T-cell (primary cell): ENCODE data around the gene SVEP1. TPM values are rescaled to one million over a fixed set of nuclear protein-coding genes. Genes with fewer than 3 reads are reported as not detected.

Experiments
- ATAC-seq, 4 experiments: fragments of 200-7000 bp in 3 of 4; fragments of 150-1000 bp in 1 of 4; cut with Tn5 transposase; replicated peaks in 1 of 4; 1 replicate in 3 of 4; 2 replicates in 1 of 4; pipeline ENCODE4 v1.10.0; 2021; ENCODE audit warnings: moderate library complexity in 3 of 4, mild to moderate bottlenecking in 2 of 4, moderate number of reproducible peaks in 1 of 4
- CTCF ChIA-PET, 2 donors: fragments of 300-600 bp; sonication (Branson Sonifier 250); formaldehyde crosslinking; loops; one replicate each; lab custom pipeline; 2022; ENCODE audit warnings: antibody characterized with exemption in 2 of 2; lab: Charles Lee
- POLR2A ChIA-PET, 2 donors: fragments of 300-600 bp; sonication (Branson Sonifier 250); formaldehyde crosslinking; loops; one replicate each; lab custom pipeline; 2022; ENCODE audit warnings: antibody characterized with exemption in 2 of 2; lab: Charles Lee
- DNase-seq, 35 experiments: peaks; one replicate each; pipeline versions ENCODE4 v3.0.0 to v3.0.0-alpha.2; 2013 to 2023
- H3K27ac ChIP-seq: one replicate; pipeline ENCODE4 v1.5.1; 2013; ENCODE audit warnings: low read length
- H3K27me3 ChIP-seq, 2 experiments: replicated peaks in 1 of 2; 1 replicate in 1 of 2; 2 replicates in 1 of 2; pipeline versions ENCODE4 v1.6.1 to v1.7.0; 2013; ENCODE audit warnings: low read length in 1 of 2, mixed read lengths in 1 of 2; ENCODE audit not compliant: control insufficient read depth in 2 of 2, insufficient read depth in 2 of 2; ENCODE audit errors: extremely low read depth in 1 of 2
- H3K36me3 ChIP-seq, 2 donors: 1 replicate in 1 of 2; 2 replicates in 1 of 2; pipeline versions ENCODE4 v1.6.1 to v1.7.0; 2013; ENCODE audit warnings: low read length in 1 of 2; ENCODE audit not compliant: control insufficient read depth in 2 of 2, insufficient read depth in 1 of 2; ENCODE audit errors: extremely low read depth in 1 of 2
- H3K4me1 ChIP-seq, 2 experiments: 1 replicate in 1 of 2; 2 replicates in 1 of 2; pipeline versions ENCODE4 v1.6.1 to v1.7.0; 2013; ENCODE audit warnings: low read length in 2 of 2, mixed read lengths in 1 of 2; ENCODE audit not compliant: insufficient read depth in 2 of 2, control insufficient read depth in 1 of 2; ENCODE audit errors: extremely low read depth in 1 of 2
- H3K4me3 ChIP-seq, 2 donors: 1 replicate in 1 of 2; 2 replicates in 1 of 2; pipeline versions ENCODE4 v1.5.1 to v1.7.0; 2013; ENCODE audit warnings: mild to moderate bottlenecking in 2 of 2, low read length in 1 of 2, moderate library complexity in 1 of 2; ENCODE audit not compliant: control insufficient read depth in 1 of 2; ENCODE audit errors: extremely low read depth in 1 of 2
- H3K9me3 ChIP-seq: 2 replicates; pipeline ENCODE4 v1.7.0; 2013
- H3K27ac Mint-ChIP-seq, 2 donors: one replicate each; pipeline ENCODE4 v1.8.0; 2020 to 2021; ENCODE audit warnings: mild to moderate bottlenecking in 2 of 2, mixed read lengths in 2 of 2
- H3K27me3 Mint-ChIP-seq, 2 donors: one replicate each; pipeline ENCODE4 v1.8.0; 2021 to 2022; ENCODE audit warnings: mixed read lengths in 2 of 2
- H3K36me3 Mint-ChIP-seq: one replicate; pipeline ENCODE4 v1.8.0; 2021; ENCODE audit warnings: mixed read lengths
- H3K4me1 Mint-ChIP-seq, 3 donors: one replicate each; pipeline ENCODE4 v1.8.0; 2020 to 2022; ENCODE audit warnings: mixed read lengths in 3 of 3, mild to moderate bottlenecking in 1 of 3
- H3K4me3 Mint-ChIP-seq, 3 donors: one replicate each; pipeline ENCODE4 v1.8.0; 2020 to 2022; ENCODE audit warnings: mild to moderate bottlenecking in 3 of 3, mixed read lengths in 3 of 3, moderate library complexity in 3 of 3
- H3K9me3 Mint-ChIP-seq, 3 donors: one replicate each; pipeline ENCODE4 v1.8.0; 2020 to 2022; ENCODE audit warnings: mixed read lengths in 3 of 3
- WGBS: methylation state at CpG from one replicate; pipeline ENCODE4 v1.1.5; 2013; ENCODE audit warnings: missing lambda C conversion rate; ENCODE audit not compliant: insufficient coverage; 5-methylcytosine and 5-hydroxymethylcytosine counted together
- total RNA-seq, 35 experiments: library from RNA in 6 of 35; stranded (reverse) in 6 of 35; fragments of 120-200 nt in 1 of 35; gene quantifications; one replicate each; pipeline versions ENCODE4 v1.2.1 to v1.2.4 and lab custom pipeline; 2013 to 2026

The SVEP1 gene
- total RNA-seq, 5 donors from 2014 or later (not counting 1 experiment from before 2014, with no cell fraction given): 0.03 to 0.12 (median 0.10) TPM; not detected in 2

- H3K27me3 Mint-ChIP-seq: peaks cover 0 to 5% of the 10 kb centered on the region in 2 donors
- DNase-seq (no peak), ATAC-seq (no peak)
- no peaks in the 10 kb centered on the region for H3K4me1 ChIP-seq
- no peak overlapping the region for H3K27ac ChIP-seq
- H3K4me3 Mint-ChIP-seq: no peak overlapping the region
- H3K36me3 ChIP-seq: no peaks in the 10 kb centered on the region
- H3K27me3 ChIP-seq: no peaks in the 10 kb centered on the region
- H3K4me1 Mint-ChIP-seq: no peaks in the 10 kb centered on the region
- WGBS: 20% methylated on average over 1 of the region's 3 CpGs
- peaks cover 0 to 4% (median 0%) of the 10 kb centered on the region in 3 donors for H3K9me3 Mint-ChIP-seq
- H3K27ac Mint-ChIP-seq: no peak overlapping the region
- POLR2A ChIA-PET: no interaction called here
- no peaks in the 10 kb centered on the region for H3K9me3 ChIP-seq
- CTCF ChIA-PET: no interaction called here
- no peak overlapping the region for H3K4me3 ChIP-seq
- no peaks in the 10 kb centered on the region for H3K36me3 Mint-ChIP-seq
Measured at GRCh38 chr9:110502842-110503241, 76.7 kb downstream of the SVEP1 start.

GRCh38 chr9:110499608-110500007 lies 79.9 kb downstream of the SVEP1 start:
- Histone ChIP-seq H3K27me3 (no peaks in the 10 kb centered on the region), H3K27ac (no peak overlapping the region), H3K9me3 (no peaks in the 10 kb centered on the region), H3K4me1 (no peaks in the 10 kb centered on the region), H3K4me3 (no peak overlapping the region), H3K36me3 (no peaks in the 10 kb centered on the region)
- ChIA-PET POLR2A (no interaction called here), CTCF (no interaction called here)
- Mint-ChIP-seq H3K9me3 (no peaks in the 10 kb centered on the region), H3K27me3 (peaks cover 0 to 3% of the 10 kb centered on the region in 2 donors), H3K4me1 (no peaks in the 10 kb centered on the region), H3K4me3 (no peak overlapping the region), H3K27ac (no peak overlapping the region), H3K36me3 (no peaks in the 10 kb centered on the region)
- no CpG with 5 or more reads among the region's 1 CpG for WGBS
- DNase-seq: no peak
- ATAC-seq: no peak

- Histone ChIP-seq H3K4me3 (no peak overlapping the region), H3K4me1 (no peaks in the 10 kb centered on the region), H3K9me3 (no peaks in the 10 kb centered on the region), H3K27me3 (no peaks in the 10 kb centered on the region), H3K36me3 (no peaks in the 10 kb centered on the region), H3K27ac (no peak overlapping the region)
- ATAC-seq (no peak), DNase-seq (no peak)
- Mint-ChIP-seq H3K27me3 (peaks cover 2 to 16% of the 10 kb centered on the region in 2 donors), H3K9me3 (peaks cover 0 to 4% (median 4%) of the 10 kb centered on the region in 3 donors), H3K4me1 (no peaks in the 10 kb centered on the region), H3K36me3 (no peaks in the 10 kb centered on the region), H3K4me3 (no peak overlapping the region), H3K27ac (no peak overlapping the region)
- ChIA-PET CTCF (no interaction called here), POLR2A (no interaction called here)
Measured at GRCh38 chr9:110487196-110487595, 92.3 kb downstream of the SVEP1 start.

GRCh38 chr9:110486218-110486617 lies 93.3 kb downstream of the SVEP1 start:
- Histone ChIP-seq H3K27ac (no peak overlapping the region), H3K9me3 (no peaks in the 10 kb centered on the region), H3K4me3 (no peak overlapping the region), H3K4me1 (no peaks in the 10 kb centered on the region), H3K36me3 (no peaks in the 10 kb centered on the region), H3K27me3 (no peaks in the 10 kb centered on the region)
- no peaks in the 10 kb centered on the region for H3K4me1 Mint-ChIP-seq
- no peaks in the 10 kb centered on the region for H3K36me3 Mint-ChIP-seq
- H3K9me3 Mint-ChIP-seq: peaks cover 0 to 4% (median 4%) of the 10 kb centered on the region in 3 donors
- ChIA-PET CTCF (no interaction called here), POLR2A (no interaction called here)
- no peak overlapping the region for H3K4me3 Mint-ChIP-seq
- no CpG with 5 or more reads among the region's 1 CpG for WGBS
- ATAC-seq: no peak
- no peak overlapping the region for H3K27ac Mint-ChIP-seq
- peaks cover 2 to 16% of the 10 kb centered on the region in 2 donors for H3K27me3 Mint-ChIP-seq
- DNase-seq: no peak

- no peak overlapping the region for H3K27ac ChIP-seq
- H3K9me3 Mint-ChIP-seq: peaks cover 0 to 4% (median 4%) of the 10 kb centered on the region in 3 donors
- ChIA-PET POLR2A (no interaction called here), CTCF (interaction anchor here in 1 of 2 donors (0.6 kb wide), 1 partner anchor 294 kb away, joined by 3 read pairs; no protein-coding TSS in a partner anchor)
- no peaks in the 10 kb centered on the region for H3K4me1 ChIP-seq
- no peak for DNase-seq
- 38% methylated on average over 3 of the region's 5 CpGs for WGBS
- H3K27me3 ChIP-seq: no peaks in the 10 kb centered on the region
- no peaks in the 10 kb centered on the region for H3K36me3 ChIP-seq
- no peaks in the 10 kb centered on the region for H3K4me1 Mint-ChIP-seq
- H3K36me3 Mint-ChIP-seq: no peaks in the 10 kb centered on the region
- H3K9me3 ChIP-seq: no peaks in the 10 kb centered on the region
- H3K27me3 Mint-ChIP-seq: peaks cover 2 to 5% of the 10 kb centered on the region in 2 donors
- H3K4me3 ChIP-seq: no peak overlapping the region
- no peak for ATAC-seq
- H3K27ac Mint-ChIP-seq: no peak overlapping the region
- no peak overlapping the region for H3K4me3 Mint-ChIP-seq
Measured at GRCh38 chr9:110479481-110479880, 100.1 kb downstream of the SVEP1 start.

GRCh38 chr9:110476251-110476650 lies 103.3 kb downstream of the SVEP1 start:
- no peaks in the 10 kb centered on the region for H3K27me3 Mint-ChIP-seq
- no peak overlapping the region for H3K27ac Mint-ChIP-seq
- ChIA-PET CTCF (no interaction called here), POLR2A (no interaction called here)
- Histone ChIP-seq H3K9me3 (no peaks in the 10 kb centered on the region), H3K4me1 (no peaks in the 10 kb centered on the region), H3K36me3 (no peaks in the 10 kb centered on the region), H3K27me3 (no peaks in the 10 kb centered on the region), H3K27ac (no peak overlapping the region), H3K4me3 (no peak overlapping the region)
- 45% methylated on average over 3 of the region's 3 CpGs for WGBS
- no peaks in the 10 kb centered on the region for H3K9me3 Mint-ChIP-seq
- ATAC-seq: no peak
- no peak overlapping the region for H3K4me3 Mint-ChIP-seq
- no peaks in the 10 kb centered on the region for H3K4me1 Mint-ChIP-seq
- H3K36me3 Mint-ChIP-seq: no peaks in the 10 kb centered on the region
- DNase-seq: no peak

GRCh38 chr9:110472111-110472510 lies 107.4 kb downstream of the SVEP1 start:
- CTCF ChIA-PET: no interaction called here
- no peaks in the 10 kb centered on the region for H3K9me3 ChIP-seq
- no peak for ATAC-seq
- DNase-seq: no peak
- H3K4me3 ChIP-seq: no peak overlapping the region
- Mint-ChIP-seq H3K27me3 (no peaks in the 10 kb centered on the region), H3K4me3 (no peak overlapping the region), H3K4me1 (no peaks in the 10 kb centered on the region), H3K27ac (no peak overlapping the region), H3K36me3 (no peaks in the 10 kb centered on the region), H3K9me3 (no peaks in the 10 kb centered on the region)
- H3K27me3 ChIP-seq: no peaks in the 10 kb centered on the region
- WGBS: 89% methylated on average over 3 of the region's 6 CpGs
- no peaks in the 10 kb centered on the region for H3K4me1 ChIP-seq
- H3K36me3 ChIP-seq: no peaks in the 10 kb centered on the region
- POLR2A ChIA-PET: no interaction called here
- no peak overlapping the region for H3K27ac ChIP-seq
